ENCODE measurements around the gene MFRP.

- TF ChIP-seq, protein P1, sequence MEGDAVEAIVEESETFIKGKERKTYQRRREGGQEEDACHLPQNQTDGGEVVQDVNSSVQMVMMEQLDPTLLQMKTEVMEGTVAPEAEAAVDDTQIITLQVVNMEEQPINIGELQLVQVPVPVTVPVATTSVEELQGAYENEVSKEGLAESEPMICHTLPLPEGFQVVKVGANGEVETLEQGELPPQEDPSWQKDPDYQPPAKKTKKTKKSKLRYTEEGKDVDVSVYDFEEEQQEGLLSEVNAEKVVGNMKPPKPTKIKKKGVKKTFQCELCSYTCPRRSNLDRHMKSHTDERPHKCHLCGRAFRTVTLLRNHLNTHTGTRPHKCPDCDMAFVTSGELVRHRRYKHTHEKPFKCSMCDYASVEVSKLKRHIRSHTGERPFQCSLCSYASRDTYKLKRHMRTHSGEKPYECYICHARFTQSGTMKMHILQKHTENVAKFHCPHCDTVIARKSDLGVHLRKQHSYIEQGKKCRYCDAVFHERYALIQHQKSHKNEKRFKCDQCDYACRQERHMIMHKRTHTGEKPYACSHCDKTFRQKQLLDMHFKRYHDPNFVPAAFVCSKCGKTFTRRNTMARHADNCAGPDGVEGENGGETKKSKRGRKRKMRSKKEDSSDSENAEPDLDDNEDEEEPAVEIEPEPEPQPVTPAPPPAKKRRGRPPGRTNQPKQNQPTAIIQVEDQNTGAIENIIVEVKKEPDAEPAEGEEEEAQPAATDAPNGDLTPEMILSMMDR (tag by site-specific recombination; IDR thresholded peaks at IDR 0.05), result no peak
- TF ChIP-seq HIC1 (tag by site-specific recombination; IDR thresholded peaks at IDR 0.05), result no peak
- TF ChIP-seq ATF2 (tag by site-specific recombination; IDR thresholded peaks at IDR 0.05; ENCODE audit: low read depth), result no peak
- TF ChIP-seq HOXA7 (CRISPR knock-in tag; IDR thresholded peaks at IDR 0.05; ENCODE audit: borderline replicate concordance), result no peak
- no peak for TF ChIP-seq ZNF335 (tag by site-specific recombination; conservative IDR thresholded peaks at IDR 0.05)
- TF ChIP-seq ZBTB10 (tag by site-specific recombination; IDR thresholded peaks at IDR 0.05), result no peak
Measured at GRCh38 chr11:119352857-119353260, 6.4 kb upstream of the MFRP start.

Data from HEK293 (cell line).